HepG2 (cell line): ENCODE results near the gene ZMYND12. TPM values are rescaled to one million over a fixed set of nuclear protein-coding genes. Genes with fewer than 3 reads are reported as not detected.
A peak's percentile ranks its signal among the peaks of the same experiment; 100 is the strongest.

Experiments used
- CREM ChIP-seq, 2 experiments: sonication (generic) in 1 of 2; formaldehyde crosslinking in 1 of 2; IDR thresholded peaks; 2 replicates each; pipeline versions ENCODE4 v1.4.0 to v1.6.1; 2016 to 2020; ENCODE audit warnings: antibody characterized with exemption in 1 of 2, mild to moderate bottlenecking in 1 of 2, missing genetic modification reagents in 1 of 2
- ETV5 ChIP-seq: IDR thresholded peaks from 2 replicates; pipeline ENCODE4 v1.6.1; 2018; ENCODE audit warnings: missing biosample characterization, missing genetic modification reagents, inconsistent platforms, borderline replicate concordance
- GABPB1 ChIP-seq: IDR thresholded peaks from 2 replicates; pipeline ENCODE4 v1.6.1; 2016; ENCODE audit warnings: mild to moderate bottlenecking, missing genetic modification reagents, moderate library complexity, missing compliant biosample characterization
- HNF4A ChIP-seq: sonication (generic); formaldehyde crosslinking; IDR thresholded peaks from 2 replicates; pipeline ENCODE4 v1.4.0; 2020; ENCODE audit warnings: missing genetic modification reagents
- IKZF4 ChIP-seq: sonication (generic); formaldehyde crosslinking; IDR thresholded peaks from 2 replicates; pipeline ENCODE4 v1.5.1; 2020; ENCODE audit warnings: borderline replicate concordance, mild to moderate bottlenecking, low read depth, missing genetic modification reagents; ENCODE audit errors: not compliant biosample characterization
- LCORL ChIP-seq, 2 experiments: fragments of 450-650 bp in 1 of 2; sonication (generic) in 1 of 2; formaldehyde crosslinking in 1 of 2; IDR thresholded peaks; 2 replicates each; pipeline versions ENCODE4 v1.5.0 to v1.6.1; 2017 to 2020; ENCODE audit warnings: antibody characterized with exemption in 1 of 2, missing genetic modification reagents in 1 of 2
- MTA1 ChIP-seq: sonication (generic); formaldehyde crosslinking; IDR thresholded peaks from 2 replicates; pipeline ENCODE4 v1.4.0; 2020; ENCODE audit warnings: missing genetic modification reagents, mild to moderate bottlenecking, borderline replicate concordance
- NONO ChIP-seq, 2 experiments: fragments of 450-650 bp in 1 of 2; sonication (generic) in 1 of 2; formaldehyde crosslinking in 1 of 2; IDR thresholded peaks in 1 of 2; conservative IDR thresholded peaks in 1 of 2; 2 replicates each; pipeline versions ENCODE4 v1.6.1 to v1.8.0; 2017 to 2022; ENCODE audit warnings: mild to moderate bottlenecking in 1 of 2, missing genetic modification reagents in 1 of 2, moderate library complexity in 1 of 2
- PITX1 ChIP-seq: sonication (generic); formaldehyde crosslinking; IDR thresholded peaks from 2 replicates; pipeline ENCODE4 v1.5.1; 2020; ENCODE audit warnings: mild to moderate bottlenecking, missing genetic modification reagents
- RNF2 ChIP-seq: fragments of 450-650 bp; conservative IDR thresholded peaks from 2 replicates; pipeline ENCODE4 v1.6.1; 2016; ENCODE audit warnings: low read depth
- SP1 ChIP-seq, 2 experiments: fragments of 450-650 bp in 1 of 2; sonication (generic) in 1 of 2; formaldehyde crosslinking in 1 of 2; IDR thresholded peaks; 2 replicates each; pipeline versions ENCODE4 v1.4.0 to v1.6.1; 2016 to 2020; ENCODE audit warnings: missing genetic modification reagents in 1 of 2
- SUZ12 ChIP-seq: fragments of 150-350 bp; IDR thresholded peaks from 2 replicates; pipeline ENCODE4 v1.6.1; 2014; ENCODE audit warnings: low read depth, low read length
- ZBTB21 ChIP-seq: sonication (generic); formaldehyde crosslinking; IDR thresholded peaks from 2 replicates; pipeline ENCODE4 v1.4.0; 2020; ENCODE audit warnings: missing genetic modification reagents
- ZFY ChIP-seq: sonication (generic); formaldehyde crosslinking; IDR thresholded peaks from 2 replicates; pipeline ENCODE4 v1.4.0; 2020; ENCODE audit warnings: missing genetic modification reagents
- ZNF367 ChIP-seq: sonication (generic); formaldehyde crosslinking; IDR thresholded peaks from 2 replicates; pipeline ENCODE4 v1.4.0; 2020; ENCODE audit warnings: missing genetic modification reagents, borderline replicate concordance
- ZNF484 ChIP-seq: sonication (generic); formaldehyde crosslinking; IDR thresholded peaks from 2 replicates; pipeline ENCODE4 v1.5.1; 2020; ENCODE audit warnings: mild to moderate bottlenecking, low read depth, missing genetic modification reagents, borderline replicate concordance
- ZNF557 ChIP-seq: sonication (generic); formaldehyde crosslinking; IDR thresholded peaks from 2 replicates; pipeline ENCODE4 v1.4.0; 2020; ENCODE audit warnings: missing genetic modification reagents
- ZNF607 ChIP-seq: sonication (generic); formaldehyde crosslinking; IDR thresholded peaks from 2 replicates; pipeline ENCODE4 v1.5.1; 2020; ENCODE audit warnings: missing genetic modification reagents, mild to moderate bottlenecking, borderline replicate concordance
- ZNF709 ChIP-seq: sonication (generic); formaldehyde crosslinking; IDR thresholded peaks from 2 replicates; pipeline ENCODE4 v1.5.0; 2020; ENCODE audit warnings: mild to moderate bottlenecking, missing genetic modification reagents
- ZNF790 ChIP-seq: sonication (generic); formaldehyde crosslinking; IDR thresholded peaks from 2 replicates; pipeline ENCODE4 v1.8.0; 2022; ENCODE audit warnings: missing genetic modification reagents, mild to moderate bottlenecking, borderline replicate concordance
- polyA plus RNA-seq, 8 experiments: library from polyadenylated mRNA; depleted of rRNA in 3 of 8; stranded (reverse) in 7 of 8; unstranded in 1 of 8; fragments of >200 nt; fragmentation: Illumina TruSeq in 4 of 8; extraction: Trizol in 4 of 8; gene quantifications; 2 replicates each; pipeline versions ENCODE4 v1.2.1 to v1.2.3, GENCODE V29; 2011 to 2016; ENCODE audit warnings: low read depth in 4 of 8, missing spikeins in 1 of 8, mixed read lengths in 1 of 8; ENCODE audit not compliant: insufficient read depth in 1 of 8
- total RNA-seq, 5 experiments: library from RNA; depleted of rRNA; stranded (reverse); fragments of >200 nt; fragmentation: Illumina TruSeq; extraction: Trizol; gene quantifications; 2 replicates each; pipeline ENCODE4 v1.2.3, GENCODE V29; 2016; ENCODE audit warnings: low read depth in 1 of 5
- TF ChIP-seq, protein P1 (sequence below): sonication (generic); formaldehyde crosslinking; IDR thresholded peaks from 2 replicates; pipeline ENCODE4 v1.4.0; 2020; ENCODE audit warnings: missing genetic modification reagents, mild to moderate bottlenecking, borderline replicate concordance
- TF ChIP-seq, protein P2 (sequence below): sonication (generic); formaldehyde crosslinking; IDR thresholded peaks from 2 replicates; pipeline ENCODE4 v1.8.0; 2022; ENCODE audit warnings: mild to moderate bottlenecking, missing genetic modification reagents, borderline replicate concordance
- TF ChIP-seq, protein P3 (sequence below): sonication (generic); formaldehyde crosslinking; IDR thresholded peaks from 2 replicates; pipeline ENCODE4 v1.4.0; 2020; ENCODE audit warnings: mild to moderate bottlenecking, low read depth, missing genetic modification reagents

Gene ZMYND12
- total and polyA plus RNA-seq, 2 of the 13 experiments (the other 11 are each of a cell fraction or from before 2014, with no cell fraction given), result 0.13 to 0.71 TPM

DNA sequence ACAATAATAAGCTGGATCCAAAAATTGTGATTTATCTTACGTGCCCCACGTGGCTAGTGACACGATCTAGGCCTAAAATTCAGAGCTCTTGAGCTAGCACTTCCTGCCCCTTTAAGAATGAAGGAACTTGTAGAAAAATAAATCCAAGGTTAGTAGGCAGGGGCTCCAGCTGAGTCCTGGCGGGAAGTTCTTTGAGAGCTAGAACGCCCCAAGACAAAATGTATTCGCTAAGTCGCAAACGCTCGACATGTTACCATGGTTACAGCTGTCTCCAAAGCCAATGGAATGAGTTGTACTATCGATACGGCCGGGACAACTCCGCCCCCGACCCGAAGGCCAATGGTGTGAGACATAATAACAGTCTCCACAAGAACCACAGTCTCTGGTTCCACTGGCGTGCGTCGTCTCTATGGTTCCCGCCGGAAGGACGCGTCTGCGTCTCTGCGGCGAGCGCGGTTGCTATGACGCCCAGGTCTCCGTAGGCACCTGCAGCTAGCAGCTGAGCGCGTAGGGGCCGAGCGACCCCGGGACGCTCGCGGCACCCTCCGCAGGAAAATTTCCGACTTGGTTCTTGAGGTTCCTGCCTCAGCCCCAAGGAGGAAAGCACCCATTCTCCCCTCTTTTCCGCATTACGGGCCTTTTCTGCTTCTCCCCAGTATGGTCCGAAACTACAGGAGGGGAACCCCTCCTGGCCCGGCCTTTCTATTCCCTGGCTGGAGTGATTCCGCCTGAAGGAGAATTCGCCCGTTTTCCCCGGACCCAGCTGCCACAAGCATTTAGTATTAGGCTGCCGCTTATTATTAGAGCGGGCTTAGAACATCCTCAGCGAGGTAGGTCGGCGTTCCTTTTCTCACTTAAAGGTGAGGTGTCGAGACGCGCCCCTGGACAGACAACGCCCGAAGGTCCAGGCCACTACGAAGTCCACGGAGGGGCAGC, 7.3 kb upstream of the ZMYND12 start, which contains the start of gene CCDC30 (continued):
- TF ChIP-seq, protein P1, sequence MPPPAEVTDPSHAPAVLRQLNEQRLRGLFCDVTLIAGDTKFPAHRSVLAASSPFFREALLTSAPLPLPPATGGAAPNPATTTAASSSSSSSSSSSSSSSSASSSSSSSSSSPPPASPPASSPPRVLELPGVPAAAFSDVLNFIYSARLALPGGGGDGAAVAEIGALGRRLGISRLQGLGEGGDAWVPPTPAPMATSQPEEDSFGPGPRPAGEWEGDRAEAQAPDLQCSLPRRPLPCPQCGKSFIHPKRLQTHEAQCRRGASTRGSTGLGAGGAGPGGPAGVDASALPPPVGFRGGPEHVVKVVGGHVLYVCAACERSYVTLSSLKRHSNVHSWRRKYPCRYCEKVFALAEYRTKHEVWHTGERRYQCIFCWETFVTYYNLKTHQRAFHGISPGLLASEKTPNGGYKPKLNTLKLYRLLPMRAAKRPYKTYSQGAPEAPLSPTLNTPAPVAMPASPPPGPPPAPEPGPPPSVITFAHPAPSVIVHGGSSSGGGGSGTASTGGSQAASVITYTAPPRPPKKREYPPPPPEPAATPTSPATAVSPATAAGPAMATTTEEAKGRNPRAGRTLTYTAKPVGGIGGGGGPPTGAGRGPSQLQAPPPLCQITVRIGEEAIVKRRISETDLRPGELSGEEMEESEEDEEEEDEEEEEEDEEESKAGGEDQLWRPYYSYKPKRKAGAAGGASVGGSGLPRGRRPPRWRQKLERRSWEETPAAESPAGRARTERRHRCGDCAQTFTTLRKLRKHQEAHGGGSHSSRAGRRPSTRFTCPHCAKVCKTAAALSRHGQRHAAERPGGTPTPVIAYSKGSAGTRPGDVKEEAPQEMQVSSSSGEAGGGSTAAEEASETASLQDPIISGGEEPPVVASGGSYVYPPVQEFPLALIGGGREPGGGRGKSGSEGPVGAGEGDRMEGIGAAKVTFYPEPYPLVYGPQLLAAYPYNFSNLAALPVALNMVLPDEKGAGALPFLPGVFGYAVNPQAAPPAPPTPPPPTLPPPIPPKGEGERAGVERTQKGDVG (CRISPR knock-in tag), result 0 out of 2 replicates have a peak, but pooled peaks have one; percentile 26
- TF ChIP-seq ZNF367 (CRISPR knock-in tag), result no peak
- TF ChIP-seq, protein P2, sequence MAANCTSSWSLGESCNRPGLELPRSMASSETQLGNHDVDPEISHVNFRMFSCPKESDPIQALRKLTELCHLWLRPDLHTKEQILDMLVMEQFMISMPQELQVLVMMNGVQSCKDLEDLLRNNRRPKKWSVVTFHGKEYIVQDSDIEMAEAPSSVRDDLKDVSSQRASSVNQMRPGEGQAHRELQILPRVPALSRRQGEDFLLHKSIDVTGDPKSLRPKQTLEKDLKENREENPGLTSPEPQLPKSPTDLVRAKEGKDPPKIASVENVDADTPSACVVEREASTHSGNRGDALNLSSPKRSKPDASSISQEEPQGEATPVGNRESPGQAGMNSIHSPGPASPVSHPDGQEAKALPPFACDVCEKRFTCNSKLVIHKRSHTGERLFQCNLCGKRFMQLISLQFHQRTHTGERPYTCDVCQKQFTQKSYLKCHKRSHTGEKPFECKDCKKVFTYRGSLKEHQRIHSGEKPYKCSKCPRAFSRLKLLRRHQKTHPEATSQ, result no peak
- peak; percentile 47; the same call in 1 of the 2 replicates for TF ChIP-seq ZFY
- TF ChIP-seq RNF2, result no peak
- TF ChIP-seq GABPB1 (CRISPR knock-in tag), result peak; percentile 92
- TF ChIP-seq HNF4A, result no peak
- TF ChIP-seq ZNF557, result no peak
- no peak for TF ChIP-seq LCORL (IDR thresholded peaks at IDR 0.05)
- TF ChIP-seq LCORL (CRISPR knock-in tag; IDR thresholded peaks at IDR 0.05), result peak; percentile 55; the same call in 1 of the 2 replicates
- TF ChIP-seq PITX1 (CRISPR knock-in tag), result peak; percentile 46; the same call in 1 of the 2 replicates
- no peak for TF ChIP-seq ZNF484 (CRISPR knock-in tag)
- no peak for TF ChIP-seq SP1 (IDR thresholded peaks at IDR 0.05)
- TF ChIP-seq SP1 (CRISPR knock-in tag; IDR thresholded peaks at IDR 0.05), result peak; percentile 97
- TF ChIP-seq ZBTB21 (CRISPR knock-in tag), result no peak
- no peak for TF ChIP-seq NONO (IDR thresholded peaks at IDR 0.05)
- peak; percentile 62; the same call in 1 of the 2 replicates for TF ChIP-seq NONO (CRISPR knock-in tag; conservative IDR thresholded peaks at IDR 0.05)
- no peak for TF ChIP-seq IKZF4 (CRISPR knock-in tag)
- TF ChIP-seq MTA1 (CRISPR knock-in tag), result no peak
- no peak for TF ChIP-seq SUZ12
- no peak for TF ChIP-seq ZNF790
- no peak for TF ChIP-seq ZNF709 (CRISPR knock-in tag)
- TF ChIP-seq ZNF607, result no peak
- TF ChIP-seq ETV5 (CRISPR knock-in tag), result peak; percentile 82; the same call in 1 of the 2 replicates
- TF ChIP-seq, protein P3, sequence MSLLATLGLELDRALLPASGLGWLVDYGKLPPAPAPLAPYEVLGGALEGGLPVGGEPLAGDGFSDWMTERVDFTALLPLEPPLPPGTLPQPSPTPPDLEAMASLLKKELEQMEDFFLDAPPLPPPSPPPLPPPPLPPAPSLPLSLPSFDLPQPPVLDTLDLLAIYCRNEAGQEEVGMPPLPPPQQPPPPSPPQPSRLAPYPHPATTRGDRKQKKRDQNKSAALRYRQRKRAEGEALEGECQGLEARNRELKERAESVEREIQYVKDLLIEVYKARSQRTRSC (CRISPR knock-in tag), result no peak
- peak; percentile 65 for TF ChIP-seq CREM (IDR thresholded peaks at IDR 0.05)
- TF ChIP-seq CREM (CRISPR knock-in tag; IDR thresholded peaks at IDR 0.05), result no peak
